Dedifferentiated amniotic fluid mesenchymal stem cell (primary cell): ENCODE measurements around the gene IL20RB.
A peak's percentile ranks its signal among the peaks of the same experiment; 100 is the strongest.
"Not testable (repeated sequence)": the region's sequence is repeated elsewhere in the genome, so short reads cannot be mapped to it uniquely, and the experiment has no call there.

ENCODE experiments used
- DNase-seq: peaks from one replicate; pipeline ENCODE4 v3.0.0-alpha.2; 2016; ENCODE audit errors: extremely low spot score

IL20RB gene

DNA sequence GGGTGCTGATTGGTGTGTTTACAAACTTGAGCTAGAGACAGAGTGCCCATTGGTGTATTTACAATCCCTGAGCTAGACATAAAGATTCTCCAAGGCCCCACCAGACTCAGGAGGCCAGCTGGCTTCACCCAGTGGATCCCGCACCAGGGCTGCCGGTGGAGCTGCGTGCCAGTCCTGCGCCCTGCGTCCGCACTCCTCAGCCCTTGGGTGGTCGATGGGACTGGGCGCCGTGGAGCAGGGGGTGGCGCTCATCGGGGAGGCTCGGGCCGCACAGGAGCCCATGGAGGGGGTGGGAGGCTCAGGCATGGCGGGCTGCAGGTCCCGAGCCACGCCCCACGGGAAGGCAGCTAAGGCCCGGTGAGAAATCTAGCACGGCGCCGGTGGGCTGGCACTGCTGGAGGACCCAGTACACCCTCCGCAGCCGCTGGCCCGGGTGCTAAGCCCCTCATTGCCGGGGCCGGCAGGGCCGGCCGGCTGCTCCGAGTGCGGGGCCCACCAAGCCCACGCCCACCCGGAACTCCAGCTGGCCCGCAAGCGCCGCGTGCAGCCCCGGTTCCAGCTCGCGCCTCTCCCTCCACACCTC, 29.7 kb downstream of the IL20RB start:
- not testable (repeated sequence) for DNase-seq

DNA sequence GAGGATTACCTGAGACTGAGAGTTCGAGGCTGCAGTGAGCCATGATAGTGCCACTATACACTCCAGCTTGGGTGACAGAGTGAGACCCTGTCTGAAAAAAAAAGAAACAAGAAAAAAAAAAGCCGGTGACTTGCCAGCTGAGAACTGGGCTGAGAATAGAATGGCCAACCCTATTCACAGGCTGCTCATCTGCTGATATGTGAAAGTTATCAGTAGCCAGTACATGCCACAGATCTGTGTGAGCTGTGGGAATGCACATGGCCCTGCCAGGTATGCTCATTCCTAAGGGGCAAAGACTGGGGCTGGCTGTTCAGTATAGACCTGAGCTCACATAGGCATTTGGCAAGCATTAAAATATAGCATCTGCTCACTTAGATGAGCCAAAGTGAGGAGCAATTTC, 30.9 kb downstream of the IL20RB start:
- no peak for DNase-seq

DNA sequence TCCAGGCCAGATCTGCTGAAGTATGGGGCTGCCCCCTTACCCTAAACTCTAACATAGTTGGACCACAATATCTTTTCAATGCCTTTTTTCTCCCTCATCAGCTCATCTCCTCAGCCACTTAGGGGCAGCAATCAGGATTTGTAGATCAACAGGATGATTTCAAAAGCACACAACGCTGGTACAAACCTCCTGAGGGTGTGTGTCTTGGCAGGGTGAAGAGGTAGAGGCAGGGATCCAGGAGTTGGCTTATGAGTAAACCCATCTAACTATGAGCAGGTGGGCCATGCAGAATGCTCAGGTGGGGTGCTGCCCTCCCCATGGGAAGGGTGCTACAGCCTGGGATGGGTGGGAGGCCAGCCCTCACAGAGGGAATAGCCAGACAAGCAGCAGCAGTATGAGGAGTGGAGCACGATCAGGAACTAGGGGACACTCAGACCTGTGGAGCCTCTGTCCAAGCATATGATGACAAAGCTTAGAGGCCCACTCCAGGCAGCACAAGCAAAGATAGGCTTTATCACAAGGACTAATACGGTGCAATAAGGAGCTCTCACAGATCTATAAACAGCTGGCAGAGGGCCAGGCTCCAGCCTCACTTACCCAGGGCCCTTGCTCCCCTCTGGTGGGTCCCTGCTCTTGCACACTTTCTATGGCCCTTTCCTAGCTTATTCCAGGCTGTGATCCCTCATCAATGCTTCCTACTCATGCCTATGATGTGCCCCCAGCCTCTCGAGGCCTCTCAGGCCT, 32.2 kb downstream of the IL20RB start:
- DNase-seq, result no peak

DNA sequence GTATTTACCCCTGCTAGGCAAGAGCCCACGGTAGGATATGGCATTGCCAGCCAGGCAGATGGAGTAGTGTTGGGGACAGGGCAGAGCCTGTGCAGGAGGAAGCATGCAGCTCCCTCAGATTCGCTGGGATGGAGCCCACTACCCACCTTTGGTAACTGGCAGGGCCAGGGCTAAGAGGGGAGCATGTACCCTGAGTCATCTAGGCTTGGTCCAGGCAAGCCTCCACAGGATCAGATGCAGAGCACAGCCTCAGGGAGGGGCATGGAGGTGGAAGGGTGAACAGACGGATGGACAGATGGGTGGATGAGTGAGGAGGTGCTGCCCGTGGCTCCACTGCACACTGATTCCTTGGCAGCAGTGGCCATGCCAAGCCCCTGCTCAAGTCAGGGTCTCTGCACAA, 33.0 kb downstream of the IL20RB start:
- no peak for DNase-seq

DNA sequence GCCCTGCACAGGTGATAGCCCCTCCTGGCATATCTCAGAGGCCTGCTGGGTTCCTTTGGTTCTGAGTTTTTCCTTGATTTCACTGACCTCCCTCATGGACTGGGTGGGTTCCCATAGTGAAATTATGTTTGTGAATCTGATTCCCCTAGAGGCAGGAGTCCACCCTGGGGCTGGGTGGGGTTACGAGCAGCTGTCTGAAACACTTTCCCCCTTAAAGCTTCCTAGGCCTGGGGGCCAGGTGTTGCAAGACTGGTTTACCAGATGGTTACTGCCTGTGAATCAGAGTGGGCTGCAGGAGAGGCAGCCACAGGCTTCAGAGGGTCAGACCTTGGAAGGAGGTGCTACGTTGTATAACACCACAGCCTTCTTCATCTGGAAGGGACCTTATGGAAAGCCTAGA, 34.3 kb downstream of the IL20RB start:
- DNase-seq, result no peak

DNA sequence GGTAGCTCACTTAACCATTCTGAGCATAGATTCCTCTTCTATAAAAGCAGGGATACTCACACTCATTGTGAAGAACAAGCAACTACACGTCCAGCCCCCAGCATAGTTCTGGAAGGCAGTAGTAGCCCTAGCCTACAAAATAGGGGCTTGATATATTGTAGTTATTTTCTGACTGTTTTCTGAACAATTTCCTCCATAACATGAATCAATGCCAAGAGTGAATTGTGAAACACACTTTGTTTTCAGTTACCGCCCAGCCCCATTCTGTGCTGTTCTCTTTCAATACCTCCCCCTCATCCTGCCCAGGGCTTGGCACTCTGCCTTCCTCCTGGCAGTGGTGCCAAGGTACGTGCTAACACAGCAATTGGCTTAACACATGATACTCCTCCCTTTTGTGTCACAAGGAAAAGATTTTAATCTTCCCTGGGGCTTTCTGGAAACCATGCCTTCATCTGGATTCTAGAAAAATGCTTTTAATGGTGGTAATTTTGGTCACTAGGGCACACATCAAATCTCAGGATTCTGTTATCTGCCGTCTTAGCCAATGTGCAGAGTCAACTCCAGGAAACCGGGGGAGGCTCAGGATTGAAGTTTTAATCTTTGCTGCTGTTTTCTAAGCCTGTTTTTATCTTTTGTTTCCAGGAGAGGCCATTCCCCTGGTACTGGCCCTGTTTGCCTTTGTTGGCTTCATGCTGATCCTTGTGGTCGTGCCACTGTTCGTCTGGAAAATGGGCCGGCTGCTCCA, 37.2 kb downstream of the IL20RB start:
- peak; percentile 79 for DNase-seq

DNA sequence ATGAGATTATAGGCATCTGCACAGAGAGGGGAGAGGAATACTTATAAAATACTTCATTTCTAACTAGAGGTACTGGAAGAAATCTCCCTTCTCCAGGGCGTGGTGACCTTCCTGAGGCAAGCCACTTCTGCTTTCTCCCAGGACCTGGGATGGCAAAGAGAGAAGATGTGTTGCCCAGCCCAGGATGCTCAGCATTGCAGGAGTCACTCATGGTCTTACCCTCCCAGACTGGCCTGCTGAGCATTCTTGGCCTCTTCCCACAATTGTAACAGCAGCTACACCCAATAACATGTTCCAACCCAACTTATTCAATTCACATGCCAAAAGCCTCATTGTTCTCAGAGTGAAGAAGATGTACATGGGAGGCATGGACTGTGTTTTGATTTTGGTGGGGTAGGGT, 37.9 kb downstream of the IL20RB start:
- no peak for DNase-seq

DNA sequence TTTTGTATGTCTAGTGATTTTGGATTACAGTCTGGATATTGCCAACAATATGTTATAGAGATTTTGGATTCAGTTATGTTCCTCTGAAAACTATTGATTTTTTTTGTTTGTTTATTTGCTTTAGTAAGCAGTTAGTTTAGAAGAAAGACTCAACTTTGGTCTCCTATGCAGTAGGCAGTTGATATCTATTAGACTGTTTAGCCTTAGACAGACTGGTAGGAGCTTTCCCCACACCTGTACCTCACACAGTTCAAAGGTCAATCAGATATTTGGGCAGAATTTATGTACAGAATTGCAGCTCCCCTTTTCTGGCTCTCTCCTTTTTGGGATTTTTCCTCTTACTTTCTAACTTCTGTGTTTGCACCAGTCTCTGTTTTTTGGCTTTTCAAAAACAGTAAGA, 42.3 kb downstream of the IL20RB start:
- no peak for DNase-seq

DNA sequence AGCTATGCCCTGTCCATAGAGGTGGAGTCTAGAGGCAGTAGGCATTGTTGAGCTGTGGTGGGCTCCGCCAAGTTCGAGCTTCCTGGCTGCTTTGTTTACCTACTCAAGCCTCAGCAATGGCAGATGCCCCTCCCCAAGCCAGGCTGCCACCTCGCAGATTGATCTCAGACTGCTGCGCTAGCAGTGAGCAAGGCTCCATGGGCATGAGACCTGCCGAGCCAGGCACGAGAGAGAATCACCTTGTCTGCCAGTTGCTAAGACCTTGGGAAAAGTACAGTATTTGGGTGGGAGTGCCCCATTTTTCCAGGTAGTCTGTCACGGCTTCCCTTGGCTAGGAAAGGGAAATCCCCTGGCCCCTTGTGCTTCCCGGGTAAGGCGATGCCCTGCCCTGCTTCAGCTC, 49.6 kb downstream of the IL20RB start:
- not testable (repeated sequence) for DNase-seq

DNA sequence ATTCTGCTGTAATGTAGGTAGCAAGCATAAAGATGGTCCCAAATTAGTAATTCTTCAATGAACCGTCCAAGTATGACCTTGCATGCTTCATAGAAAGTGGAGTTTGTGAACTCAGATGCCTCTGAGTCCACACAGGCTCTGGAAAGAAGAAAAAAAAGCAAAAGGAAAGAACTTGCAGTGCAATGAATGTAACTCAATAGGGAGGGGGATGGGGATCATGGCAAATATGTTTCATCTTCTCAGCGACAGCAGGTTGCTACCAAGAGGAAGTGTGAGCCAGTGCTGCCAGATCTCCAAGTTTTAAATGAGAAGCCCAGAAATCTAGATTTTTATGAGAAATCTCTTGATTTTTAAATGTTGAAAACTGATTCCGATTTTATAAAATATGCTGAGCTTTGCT, 50.3 kb downstream of the IL20RB start:
- no peak for DNase-seq

DNA sequence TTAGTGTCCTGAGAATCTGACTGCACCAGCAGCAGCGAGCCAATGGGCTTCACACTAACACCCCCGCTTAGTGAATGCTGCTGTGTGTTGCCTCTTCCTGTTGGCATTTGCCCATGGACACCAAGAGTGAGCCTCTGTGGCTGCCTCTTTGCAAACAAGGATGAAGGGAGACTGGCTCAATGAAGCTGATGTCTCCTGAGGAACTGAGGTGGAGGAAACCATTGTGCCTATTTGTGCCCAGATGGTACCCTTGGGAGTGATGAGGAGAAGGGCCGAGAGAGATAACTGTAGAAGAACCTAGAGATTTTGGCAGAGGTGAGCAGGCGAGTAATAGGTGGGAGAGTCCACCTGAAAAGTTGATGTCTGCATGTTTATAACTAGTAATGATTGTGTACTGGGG, 51.2 kb downstream of the IL20RB start:
- DNase-seq, result no peak

DNA sequence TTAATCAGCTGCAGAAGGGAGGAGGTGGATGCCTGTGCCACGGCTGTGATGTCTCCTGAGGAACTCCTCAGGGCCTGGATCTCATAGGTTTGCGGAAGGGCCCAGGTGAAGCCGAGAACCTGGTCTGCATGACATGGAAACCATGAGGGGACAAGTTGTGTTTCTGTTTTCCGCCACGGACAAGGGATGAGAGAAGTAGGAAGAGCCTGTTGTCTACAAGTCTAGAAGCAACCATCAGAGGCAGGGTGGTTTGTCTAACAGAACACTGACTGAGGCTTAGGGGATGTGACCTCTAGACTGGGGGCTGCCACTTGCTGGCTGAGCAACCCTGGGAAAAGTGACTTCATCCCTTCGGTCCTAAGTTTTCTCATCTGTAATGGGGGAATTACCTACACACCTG, 52.4 kb downstream of the IL20RB start:
- no peak for DNase-seq

DNA sequence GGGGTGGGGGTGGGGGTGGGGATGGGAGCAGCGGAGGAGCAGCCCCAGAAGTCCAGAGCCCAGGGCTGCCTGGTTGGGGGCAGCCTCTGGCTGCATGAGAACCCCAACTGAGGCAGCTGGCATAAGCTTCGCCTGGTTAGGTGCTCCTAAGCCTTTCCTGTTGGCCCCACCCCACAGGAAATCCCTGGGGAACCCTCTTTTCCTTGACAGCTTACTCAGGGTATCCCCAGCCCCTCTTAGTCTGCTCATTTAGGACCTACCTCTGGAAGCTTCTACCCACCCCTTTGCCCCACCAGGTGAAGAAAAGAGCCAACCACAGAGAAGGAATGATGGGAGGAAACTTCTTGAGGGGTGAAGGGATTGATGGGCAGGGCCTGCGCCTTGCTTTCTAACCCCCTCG, 53.4 kb downstream of the IL20RB start:
- DNase-seq, result no peak

DNA sequence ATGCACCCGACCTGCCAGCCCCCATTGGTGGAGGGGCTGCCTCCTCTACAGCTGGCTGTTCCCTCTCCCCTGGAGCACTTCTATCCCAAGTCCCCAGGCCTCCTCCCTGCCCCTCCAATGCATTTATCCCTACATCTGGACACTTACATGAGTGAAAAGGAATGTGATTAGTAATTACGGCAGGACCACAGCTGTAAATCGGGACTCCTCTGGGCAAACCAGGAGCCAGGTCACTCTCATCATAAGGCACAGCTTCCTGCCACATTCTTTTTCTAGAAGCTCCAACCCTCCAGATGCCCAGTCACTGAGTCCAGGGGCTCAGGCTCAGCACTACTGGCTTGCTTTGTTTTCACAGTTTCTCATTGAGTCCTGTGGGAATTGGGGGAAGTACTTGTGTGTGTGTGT, 54.3 kb downstream of the IL20RB start:
- no peak for DNase-seq

DNA sequence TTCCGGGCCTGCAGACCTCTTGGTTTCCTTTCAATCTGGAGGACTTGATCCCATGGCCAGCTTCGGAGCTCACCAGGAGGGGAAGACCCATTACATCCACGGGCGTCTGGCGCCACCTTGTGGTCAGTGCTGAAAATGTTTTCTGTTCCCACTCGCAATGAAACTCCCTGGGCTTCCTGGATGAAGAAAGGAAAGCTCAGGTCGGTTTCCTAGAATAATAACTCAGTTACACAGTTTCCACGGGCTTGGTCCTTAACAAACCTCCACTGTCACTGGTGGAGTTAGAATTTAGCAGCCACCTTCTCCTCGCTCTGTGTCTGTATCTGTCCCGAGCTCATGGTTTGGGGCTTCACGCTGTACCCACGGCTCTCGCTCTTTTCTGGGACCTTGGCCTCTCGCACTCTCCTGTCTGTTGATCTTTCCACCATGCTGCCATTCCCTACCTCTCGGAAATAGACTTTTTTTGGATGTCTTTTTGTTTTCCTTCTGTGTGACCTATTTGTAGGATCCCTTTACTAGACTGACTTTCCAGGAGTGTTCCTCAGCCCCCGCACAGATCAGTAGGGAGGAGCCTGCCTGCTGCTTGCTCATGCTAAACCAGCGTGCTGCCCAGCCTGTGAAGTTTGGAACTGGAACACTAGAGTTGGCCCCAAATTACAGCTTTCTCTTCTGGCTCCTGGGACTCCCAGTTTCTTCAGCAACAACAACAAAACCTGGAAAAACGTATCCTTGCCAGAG, 56.3 kb downstream of the IL20RB start:
- DNase-seq, result peak; percentile 90

DNA sequence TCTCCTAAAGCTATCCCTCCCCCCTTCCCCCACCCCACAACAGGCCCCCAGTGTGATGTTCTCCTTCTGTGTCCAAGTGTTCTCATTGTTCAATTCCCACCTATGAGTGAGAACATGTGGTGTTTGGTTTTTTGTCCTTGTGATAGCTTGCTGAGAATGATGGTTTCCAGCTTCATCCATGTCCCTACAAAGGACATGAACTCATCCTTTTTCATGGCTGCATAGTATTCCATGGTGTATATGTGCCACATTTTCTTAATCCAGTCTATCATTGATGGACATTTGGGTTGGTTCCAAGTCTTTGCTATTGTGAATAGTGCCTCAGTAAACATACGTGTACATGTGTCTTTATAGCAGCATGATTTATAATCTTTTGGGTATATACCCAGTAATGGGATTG, 59.5 kb downstream of the IL20RB start:
- not testable (repeated sequence) for DNase-seq

DNA sequence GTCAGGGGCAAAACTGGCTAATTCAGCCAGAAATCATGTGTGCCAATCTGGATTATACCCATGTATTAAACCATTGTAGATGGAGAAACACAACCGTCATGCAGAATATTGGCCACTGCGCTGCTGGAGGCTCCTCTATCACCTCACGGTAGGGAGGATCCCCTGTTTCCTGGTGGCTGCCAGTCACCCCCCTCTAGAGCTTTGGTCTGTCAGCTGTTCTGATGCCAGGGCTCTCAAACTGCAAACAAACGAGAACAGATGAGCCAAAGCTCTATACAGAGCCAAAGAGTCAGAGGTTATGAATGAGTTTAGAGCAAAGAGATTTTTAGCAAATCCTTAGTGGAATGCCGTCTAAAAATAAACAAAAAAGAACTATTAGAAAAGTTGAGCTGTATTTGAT, 62.5 kb downstream of the IL20RB start:
- no peak for DNase-seq

DNA sequence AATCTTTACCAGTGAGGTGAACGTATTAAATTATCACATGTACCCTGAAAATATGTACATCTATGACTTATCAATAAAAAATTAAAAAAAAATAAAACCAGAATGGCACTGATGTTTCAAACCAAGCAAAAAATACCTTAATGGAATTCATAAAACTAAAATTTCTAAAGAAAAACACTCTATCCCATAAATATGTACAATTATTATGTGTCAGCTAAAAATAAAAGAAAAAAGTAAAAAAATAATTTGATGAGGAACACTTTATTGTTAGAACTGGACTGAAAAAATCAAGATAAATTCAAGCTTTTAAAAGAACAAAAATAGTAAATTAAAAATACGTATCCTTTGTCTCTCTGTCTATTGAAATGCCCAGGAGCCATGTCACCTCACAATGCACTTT, 63.1 kb downstream of the IL20RB start:
- DNase-seq, result no peak

DNA sequence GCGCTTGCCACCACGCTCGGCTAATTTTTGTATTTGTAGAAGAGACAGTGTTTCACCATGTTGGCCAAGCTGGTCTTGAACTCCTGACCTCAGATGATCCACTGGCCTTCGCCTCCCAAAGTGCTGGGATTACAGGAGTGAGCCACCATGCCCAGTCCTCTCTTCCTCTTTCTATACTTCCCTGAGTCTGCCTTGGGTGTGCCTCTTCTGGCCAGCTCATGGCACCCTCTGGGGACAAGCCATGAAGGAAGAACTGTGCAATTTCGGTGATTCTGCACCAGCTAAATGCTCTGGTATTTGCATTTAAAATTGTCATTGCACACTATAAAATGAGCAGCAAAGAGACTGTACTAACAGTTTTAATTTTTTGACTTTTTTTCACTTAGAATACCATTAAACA, 66.6 kb downstream of the IL20RB start:
- no peak for DNase-seq

DNA sequence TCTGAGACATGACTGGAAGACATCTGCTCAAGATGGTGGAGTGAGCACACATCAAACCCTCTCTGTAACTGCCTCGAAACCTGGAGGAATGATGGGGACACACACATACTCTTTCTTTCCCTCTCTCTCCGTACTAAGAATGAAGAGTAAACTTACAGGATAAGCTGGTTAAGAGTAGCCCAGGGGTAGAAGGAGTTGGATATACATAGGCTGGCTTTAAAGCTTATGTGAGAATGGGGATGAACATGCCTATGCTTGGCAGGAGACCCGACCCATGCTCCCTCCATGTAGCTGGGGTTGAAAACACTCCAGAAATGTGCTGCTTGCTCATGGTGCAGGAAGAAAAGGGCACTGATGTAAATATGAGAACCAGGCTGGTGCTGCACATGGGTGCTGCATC, 68.9 kb downstream of the IL20RB start:
- no peak for DNase-seq

DNA sequence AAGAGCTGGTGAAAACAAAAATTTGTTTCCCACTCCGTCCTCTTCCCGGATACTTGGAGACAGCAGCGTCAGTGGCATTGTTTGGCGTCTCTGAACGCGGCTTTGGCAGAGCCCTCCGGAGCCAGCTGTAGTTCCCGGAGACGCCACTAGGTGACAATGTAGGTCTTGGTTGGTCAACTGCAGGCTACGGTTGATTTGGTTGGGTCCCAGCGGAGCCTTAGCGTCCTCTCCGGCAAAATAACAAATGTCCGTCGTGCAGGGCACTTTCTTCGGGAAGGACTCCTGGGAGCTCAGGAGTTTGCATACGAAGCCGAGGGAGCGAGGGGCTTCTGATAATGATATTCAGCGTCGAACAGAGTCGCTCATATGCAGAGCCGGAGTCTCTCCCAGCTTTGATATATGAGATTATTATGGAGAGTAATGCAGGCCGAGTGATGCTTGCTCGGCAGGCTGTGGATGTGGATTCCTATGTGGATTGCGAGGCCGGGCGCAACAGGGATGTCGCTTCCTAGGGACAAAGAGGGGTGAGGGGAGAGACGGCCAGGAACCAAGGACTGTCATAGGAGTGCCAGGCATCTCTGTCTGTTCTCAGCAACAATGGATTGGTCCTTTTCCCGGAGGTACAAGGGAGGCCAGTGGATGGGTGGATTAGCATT, 74.8 kb downstream of the IL20RB start:
- peak; percentile 80 for DNase-seq

DNA sequence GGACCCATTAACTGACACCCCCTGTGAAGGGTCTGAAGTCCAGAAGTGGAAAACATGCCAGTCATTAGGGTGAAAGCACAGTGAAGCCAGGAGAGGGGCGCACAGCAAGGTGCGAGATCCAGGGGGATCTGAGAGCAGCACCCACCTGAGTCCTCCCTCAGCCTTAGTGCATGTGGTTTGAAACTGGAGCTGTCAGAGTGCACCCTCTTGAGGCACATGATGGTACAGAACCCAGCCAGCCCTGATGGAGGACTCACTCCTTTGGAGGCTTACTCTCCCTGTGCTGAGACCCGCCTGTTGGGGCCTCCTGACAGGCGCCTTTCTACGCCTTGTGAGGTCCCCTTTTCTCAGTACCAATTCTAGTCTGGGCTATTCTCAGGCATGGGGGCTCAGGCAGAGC, 77.8 kb downstream of the IL20RB start:
- no peak for DNase-seq
